OCI-LY7 (cell line): ENCODE measurements around the gene PKD1.
"Not testable (repeated sequence)": the region's sequence is repeated elsewhere in the genome, so short reads cannot be mapped to it uniquely, and the experiment has no call there.

ENCODE experiments used
- EZH2phosphoT487 ChIP-seq: fragments of 200-600 bp; sonication (generic); IDR thresholded peaks from 2 replicates; pipeline ENCODE4 v1.6.1; 2018; ENCODE audit warnings: low read depth, borderline replicate concordance, mild to moderate bottlenecking, mixed run types, antibody characterized with exemption, low read length, moderate library complexity, mixed read lengths
- TF ChIP-seq, protein P1 (sequence below): fragments of 200-600 bp; sonication (generic); conservative IDR thresholded peaks from 2 replicates; pipeline ENCODE4 v1.5.1; 2014; ENCODE audit warnings: mild to moderate bottlenecking, antibody characterized with exemption, low read length, moderate library complexity, mixed read lengths

DNA sequence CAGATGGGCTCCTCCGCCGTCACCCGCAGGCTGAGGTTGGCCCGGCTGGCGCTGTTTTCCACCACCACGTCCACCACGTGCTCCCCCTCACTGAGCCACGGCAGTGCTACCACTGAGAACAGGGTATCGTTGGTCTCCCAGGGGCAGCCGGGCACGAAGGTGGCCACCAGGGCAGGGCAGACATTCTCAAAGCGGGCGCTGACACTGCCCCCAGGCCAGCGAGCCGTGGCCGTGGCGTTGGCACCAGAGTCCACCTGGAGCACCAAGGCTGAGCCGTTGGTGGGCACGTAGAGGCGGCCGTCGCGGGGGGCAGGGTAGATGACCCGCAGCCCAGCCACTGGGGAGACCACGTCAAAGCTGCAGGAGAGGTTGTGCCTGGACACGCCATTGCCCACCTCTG is 21.5 kb downstream of the PKD1 start:
- TF ChIP-seq, protein P1, sequence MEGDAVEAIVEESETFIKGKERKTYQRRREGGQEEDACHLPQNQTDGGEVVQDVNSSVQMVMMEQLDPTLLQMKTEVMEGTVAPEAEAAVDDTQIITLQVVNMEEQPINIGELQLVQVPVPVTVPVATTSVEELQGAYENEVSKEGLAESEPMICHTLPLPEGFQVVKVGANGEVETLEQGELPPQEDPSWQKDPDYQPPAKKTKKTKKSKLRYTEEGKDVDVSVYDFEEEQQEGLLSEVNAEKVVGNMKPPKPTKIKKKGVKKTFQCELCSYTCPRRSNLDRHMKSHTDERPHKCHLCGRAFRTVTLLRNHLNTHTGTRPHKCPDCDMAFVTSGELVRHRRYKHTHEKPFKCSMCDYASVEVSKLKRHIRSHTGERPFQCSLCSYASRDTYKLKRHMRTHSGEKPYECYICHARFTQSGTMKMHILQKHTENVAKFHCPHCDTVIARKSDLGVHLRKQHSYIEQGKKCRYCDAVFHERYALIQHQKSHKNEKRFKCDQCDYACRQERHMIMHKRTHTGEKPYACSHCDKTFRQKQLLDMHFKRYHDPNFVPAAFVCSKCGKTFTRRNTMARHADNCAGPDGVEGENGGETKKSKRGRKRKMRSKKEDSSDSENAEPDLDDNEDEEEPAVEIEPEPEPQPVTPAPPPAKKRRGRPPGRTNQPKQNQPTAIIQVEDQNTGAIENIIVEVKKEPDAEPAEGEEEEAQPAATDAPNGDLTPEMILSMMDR = not testable (repeated sequence)
- not testable (repeated sequence) for TF ChIP-seq EZH2phosphoT487
